ENCODE measurements around the gene PELO.
A peak's percentile ranks its signal among the peaks of the same experiment; 100 is the strongest.

The PELO gene

DNA sequence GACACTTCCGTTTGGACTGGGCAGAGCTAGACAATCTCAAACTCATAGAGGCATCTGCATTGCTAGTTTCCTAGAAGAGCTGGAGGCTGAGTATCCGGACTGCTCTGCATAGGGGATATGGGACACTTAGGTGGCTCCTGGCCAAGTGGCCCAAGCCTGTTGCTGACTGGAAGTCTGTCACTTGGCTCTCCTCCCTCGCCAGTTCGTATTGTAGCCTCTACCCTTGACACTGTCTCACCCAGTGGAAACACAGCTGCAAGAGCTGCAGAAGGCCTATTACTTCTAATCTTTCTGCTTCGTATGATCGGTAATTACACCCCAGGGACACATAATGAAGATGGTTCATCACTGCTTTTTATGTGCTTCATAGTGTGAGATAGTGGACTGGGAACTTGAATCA lies 34.7 kb downstream of the PELO start:
- H3K27me3 ChIP-seq (ENCODE audit: control insufficient read depth in 1 of 2, insufficient read depth in 2 of 2, low read length in 2 of 2) = no peaks in the 10 kb centered on the region
- no peaks in the 10 kb centered on the region for H3K36me3 ChIP-seq (ENCODE audit: control insufficient read depth in 1 of 2, insufficient read depth in 2 of 2, low read length in 2 of 2)
- no peak overlapping the region for H3K27ac ChIP-seq (ENCODE audit: low read depth, low read length)
- H3K4me3 ChIP-seq (ENCODE audit: low read depth in 1 of 2, low read length in 2 of 2) = no peak overlapping the region
- H3K9ac ChIP-seq (ENCODE audit: low read depth in 1 of 2, low read length in 2 of 2) = no peak overlapping the region
- peaks cover 0 to under 1% of the 10 kb centered on the region in 2 donors for H3K9me3 ChIP-seq (ENCODE audit: control insufficient read depth in 1 of 2, low read length in 2 of 2)
- H3K4me1 ChIP-seq (ENCODE audit: control insufficient read depth in 1 of 2, insufficient read depth in 2 of 2, low read length in 2 of 2) = no peaks in the 10 kb centered on the region

DNA sequence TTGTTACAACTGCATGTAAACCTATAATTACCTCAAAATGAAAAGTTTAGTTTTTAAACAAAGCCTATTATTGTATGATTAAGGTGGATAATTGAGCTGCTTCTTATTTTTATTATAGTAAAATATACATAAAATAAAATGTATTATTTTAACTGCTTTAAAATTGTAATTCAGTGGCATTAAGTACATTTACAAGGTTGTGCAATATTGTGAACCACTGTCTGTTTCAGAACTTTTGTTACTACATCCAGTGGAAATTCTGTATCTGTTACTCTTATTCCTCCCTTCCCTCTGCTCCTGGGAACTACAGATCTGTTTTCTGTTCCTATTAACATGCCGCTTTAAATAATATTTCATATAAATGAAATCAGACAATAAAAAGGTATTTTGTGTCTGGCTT lies 37.1 kb downstream of the PELO start:
- Histone ChIP-seq H3K4me1 (ENCODE audit: control insufficient read depth in 1 of 2, insufficient read depth in 2 of 2, low read length in 2 of 2) (no peaks in the 10 kb centered on the region), H3K4me3 (ENCODE audit: low read depth in 1 of 2, low read length in 2 of 2) (no peak overlapping the region), H3K9me3 (ENCODE audit: control insufficient read depth in 1 of 2, low read length in 2 of 2) (peaks cover 0 to 7% of the 10 kb centered on the region in 2 donors), H3K9ac (ENCODE audit: low read depth in 1 of 2, low read length in 2 of 2) (no peak overlapping the region), H3K27ac (ENCODE audit: low read depth, low read length) (no peak overlapping the region), H3K36me3 (ENCODE audit: control insufficient read depth in 1 of 2, insufficient read depth in 2 of 2, low read length in 2 of 2) (peaks cover 0 to 5% of the 10 kb centered on the region in 2 donors), H3K27me3 (ENCODE audit: control insufficient read depth in 1 of 2, insufficient read depth in 2 of 2, low read length in 2 of 2) (no peaks in the 10 kb centered on the region)

DNA sequence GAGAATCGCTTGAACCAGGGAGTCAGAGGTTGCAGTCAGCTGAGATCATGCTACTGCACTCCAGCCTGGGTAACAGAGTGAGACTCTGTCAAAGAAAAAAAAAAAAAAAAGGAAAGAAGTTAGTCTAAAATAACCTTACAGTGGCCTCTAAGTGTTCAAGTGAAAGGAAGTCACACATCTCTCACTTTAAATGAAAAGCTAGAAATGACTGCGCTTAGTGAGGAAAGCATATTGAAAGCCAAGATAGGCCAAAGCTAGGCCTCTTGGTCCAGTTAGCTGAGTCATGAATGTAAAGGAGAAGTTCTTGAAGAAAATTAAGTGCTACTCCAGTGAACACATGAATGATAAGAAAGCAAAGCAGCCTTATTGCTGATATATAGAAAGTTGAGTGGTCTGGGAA lies 38.1 kb downstream of the PELO start:
- no peaks in the 10 kb centered on the region for H3K27me3 ChIP-seq (ENCODE audit: control insufficient read depth in 1 of 2, insufficient read depth in 2 of 2, low read length in 2 of 2)
- no peak overlapping the region for H3K27ac ChIP-seq (ENCODE audit: low read depth, low read length)
- peaks cover 0 to 5% of the 10 kb centered on the region in 2 donors for H3K36me3 ChIP-seq (ENCODE audit: control insufficient read depth in 1 of 2, insufficient read depth in 2 of 2, low read length in 2 of 2)
- no peaks in the 10 kb centered on the region for H3K4me1 ChIP-seq (ENCODE audit: control insufficient read depth in 1 of 2, insufficient read depth in 2 of 2, low read length in 2 of 2)
- no peak overlapping the region for H3K4me3 ChIP-seq (ENCODE audit: low read depth in 1 of 2, low read length in 2 of 2)
- H3K9me3 ChIP-seq (ENCODE audit: control insufficient read depth in 1 of 2, low read length in 2 of 2) = peaks cover 0 to 7% of the 10 kb centered on the region in 2 donors
- H3K9ac ChIP-seq (ENCODE audit: low read depth in 1 of 2, low read length in 2 of 2) = no peak overlapping the region

DNA sequence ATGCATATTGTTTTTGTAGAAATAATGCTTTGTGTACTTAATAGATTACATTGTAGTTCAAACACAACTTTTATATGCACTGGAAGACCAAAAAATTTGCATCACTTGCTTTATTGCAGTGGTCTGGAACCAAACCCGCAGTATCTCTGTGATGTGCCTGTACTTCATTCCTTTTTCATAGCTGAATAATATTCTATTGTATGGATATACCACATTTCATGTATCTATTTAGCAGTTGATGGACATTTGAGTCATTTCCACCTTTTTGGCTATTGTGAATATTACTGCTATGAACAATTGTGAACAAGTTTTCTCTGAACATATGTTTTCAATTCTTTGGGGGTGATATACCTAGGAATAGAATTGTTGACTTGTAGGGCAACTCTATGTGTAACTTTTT lies 40.1 kb downstream of the PELO start:
- H3K27me3 ChIP-seq (ENCODE audit: control insufficient read depth in 1 of 2, insufficient read depth in 2 of 2, low read length in 2 of 2) = no peaks in the 10 kb centered on the region
- H3K9me3 ChIP-seq (ENCODE audit: control insufficient read depth in 1 of 2, low read length in 2 of 2) = peaks cover 0 to 7% of the 10 kb centered on the region in 2 donors
- H3K4me1 ChIP-seq (ENCODE audit: control insufficient read depth in 1 of 2, insufficient read depth in 2 of 2, low read length in 2 of 2) = no peaks in the 10 kb centered on the region
- H3K36me3 ChIP-seq (ENCODE audit: control insufficient read depth in 1 of 2, insufficient read depth in 2 of 2, low read length in 2 of 2) = peaks cover 0 to 5% of the 10 kb centered on the region in 2 donors
- no peak overlapping the region for H3K9ac ChIP-seq (ENCODE audit: low read depth in 1 of 2, low read length in 2 of 2)
- H3K27ac ChIP-seq (ENCODE audit: low read depth, low read length) = no peak overlapping the region
- no peak overlapping the region for H3K4me3 ChIP-seq (ENCODE audit: low read depth in 1 of 2, low read length in 2 of 2)

DNA sequence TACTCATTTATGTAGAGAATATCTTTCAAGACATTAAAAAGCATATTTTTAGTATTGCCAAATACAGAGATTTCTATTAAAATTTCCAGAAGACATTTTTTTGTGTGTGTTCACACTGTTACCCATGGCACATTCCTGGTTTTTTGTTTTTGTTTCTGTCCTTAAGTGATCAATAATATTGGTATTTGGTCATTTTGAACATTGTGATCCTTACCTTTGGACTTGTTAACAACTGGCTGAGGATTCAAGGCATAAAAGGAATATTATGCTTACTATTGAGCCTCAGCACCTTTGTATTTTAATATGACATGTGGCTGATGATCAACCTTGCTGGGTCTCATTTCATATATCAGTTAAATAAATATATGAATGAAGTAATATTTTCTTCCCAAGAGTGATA lies 41.9 kb downstream of the PELO start:
- no peak overlapping the region for H3K9ac ChIP-seq (ENCODE audit: low read depth in 1 of 2, low read length in 2 of 2)
- peaks cover 0 to 7% of the 10 kb centered on the region in 2 donors for H3K9me3 ChIP-seq (ENCODE audit: control insufficient read depth in 1 of 2, low read length in 2 of 2)
- H3K4me3 ChIP-seq (ENCODE audit: low read depth in 1 of 2, low read length in 2 of 2) = no peak overlapping the region
- peaks cover 0 to 5% of the 10 kb centered on the region in 2 donors for H3K36me3 ChIP-seq (ENCODE audit: control insufficient read depth in 1 of 2, insufficient read depth in 2 of 2, low read length in 2 of 2)
- no peak overlapping the region for H3K27ac ChIP-seq (ENCODE audit: low read depth, low read length)
- H3K27me3 ChIP-seq (ENCODE audit: control insufficient read depth in 1 of 2, insufficient read depth in 2 of 2, low read length in 2 of 2) = no peaks in the 10 kb centered on the region
- H3K4me1 ChIP-seq (ENCODE audit: control insufficient read depth in 1 of 2, insufficient read depth in 2 of 2, low read length in 2 of 2) = no peaks in the 10 kb centered on the region

DNA sequence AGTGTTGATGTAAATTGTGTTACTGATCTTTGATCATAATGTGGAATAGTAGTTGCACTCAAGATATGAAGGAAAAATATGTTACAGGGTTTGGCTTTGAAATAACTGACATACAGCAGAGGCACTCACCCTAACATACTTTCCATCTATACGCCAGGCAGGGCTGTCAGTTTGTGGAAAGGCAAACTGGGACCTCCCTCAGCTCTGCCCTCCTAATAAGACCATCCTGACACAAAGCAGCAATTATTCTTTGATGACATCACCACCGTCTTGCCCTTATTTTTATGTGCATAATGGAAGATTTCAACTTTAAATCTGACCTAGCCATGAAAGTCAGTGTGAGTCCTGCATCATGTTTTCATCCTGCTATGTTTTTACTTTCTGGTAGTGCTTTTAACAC lies 42.9 kb downstream of the PELO start:
- Histone ChIP-seq H3K36me3 (ENCODE audit: control insufficient read depth in 1 of 2, insufficient read depth in 2 of 2, low read length in 2 of 2) (peaks cover 0 to 5% of the 10 kb centered on the region in 2 donors), H3K9ac (ENCODE audit: low read depth in 1 of 2, low read length in 2 of 2) (no peak overlapping the region), H3K27ac (ENCODE audit: low read depth, low read length) (no peak overlapping the region), H3K9me3 (ENCODE audit: control insufficient read depth in 1 of 2, low read length in 2 of 2) (peaks cover 0 to 7% of the 10 kb centered on the region in 2 donors), H3K4me3 (ENCODE audit: low read depth in 1 of 2, low read length in 2 of 2) (no peak overlapping the region), H3K4me1 (ENCODE audit: control insufficient read depth in 1 of 2, insufficient read depth in 2 of 2, low read length in 2 of 2) (no peaks in the 10 kb centered on the region), H3K27me3 (ENCODE audit: control insufficient read depth in 1 of 2, insufficient read depth in 2 of 2, low read length in 2 of 2) (no peaks in the 10 kb centered on the region)

DNA sequence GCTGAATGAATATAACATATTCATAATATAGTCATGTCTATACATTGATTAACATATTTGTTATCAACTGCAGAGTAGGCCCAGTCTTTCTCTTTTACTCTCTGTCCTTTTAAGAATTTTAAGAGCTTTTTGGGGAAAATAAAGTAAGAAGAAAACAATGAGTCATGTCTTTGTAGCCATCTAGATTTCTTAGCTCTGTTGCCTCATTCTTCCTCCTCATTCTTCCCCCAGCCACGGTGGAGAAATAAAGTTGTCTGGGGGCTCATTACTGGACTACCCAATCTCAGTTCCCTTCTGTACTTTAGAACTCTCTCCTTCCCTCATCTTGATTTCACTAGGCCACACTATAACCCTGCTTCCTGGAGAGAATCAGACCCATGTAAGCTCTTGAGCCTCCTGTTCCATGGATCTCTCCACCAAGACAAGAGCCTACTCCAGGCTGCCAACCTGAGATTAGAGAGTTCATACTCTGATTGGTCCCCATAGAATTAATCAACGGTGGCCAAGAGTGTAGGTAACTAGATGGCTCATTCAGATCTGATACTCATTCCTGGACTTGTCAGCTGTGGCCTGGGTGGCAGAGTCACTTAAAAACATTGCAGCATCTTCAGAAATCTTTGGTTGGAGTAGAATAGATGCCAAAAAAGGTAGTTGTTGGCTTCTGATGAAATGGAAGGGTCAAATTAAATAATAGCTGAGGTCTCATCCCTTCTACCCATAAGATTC lies 44.2 kb downstream of the PELO start:
- Histone ChIP-seq H3K27ac (ENCODE audit: low read depth, low read length) (no peak overlapping the region), H3K4me1 (ENCODE audit: control insufficient read depth in 1 of 2, insufficient read depth in 2 of 2, low read length in 2 of 2) (no peaks in the 10 kb centered on the region), H3K4me3 (ENCODE audit: low read depth in 1 of 2, low read length in 2 of 2) (no peak overlapping the region)

DNA sequence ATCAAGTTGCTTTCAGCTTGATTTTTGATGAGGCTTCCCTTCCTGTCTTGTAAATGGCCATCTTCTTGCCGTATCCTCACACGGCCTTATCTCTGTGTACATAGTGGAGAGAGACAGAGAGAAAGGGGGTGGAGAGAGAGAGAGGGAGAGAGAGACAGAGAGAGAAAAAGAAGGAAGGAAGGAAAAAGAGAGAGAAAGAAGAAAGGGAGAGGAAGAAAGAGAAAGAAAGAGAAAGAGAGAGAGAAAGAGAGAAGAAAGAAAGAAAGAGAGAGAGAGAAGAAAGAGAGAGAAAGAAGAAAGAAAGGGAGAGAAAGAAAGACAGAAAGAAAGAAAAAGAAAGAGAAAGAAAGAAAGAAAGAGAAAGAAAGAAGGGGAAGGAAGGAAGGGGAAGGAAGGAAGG lies 46.6 kb downstream of the PELO start:
- H3K9ac ChIP-seq (ENCODE audit: low read depth in 1 of 2, low read length in 2 of 2) = no peak overlapping the region
- no peaks in the 10 kb centered on the region for H3K9me3 ChIP-seq (ENCODE audit: control insufficient read depth in 1 of 2, low read length in 2 of 2)
- no peak overlapping the region for H3K4me3 ChIP-seq (ENCODE audit: low read depth in 1 of 2, low read length in 2 of 2)
- H3K27ac ChIP-seq (ENCODE audit: low read depth, low read length) = no peak overlapping the region
- no peaks in the 10 kb centered on the region for H3K36me3 ChIP-seq (ENCODE audit: control insufficient read depth in 1 of 2, insufficient read depth in 2 of 2, low read length in 2 of 2)
- no peaks in the 10 kb centered on the region for H3K4me1 ChIP-seq (ENCODE audit: control insufficient read depth in 1 of 2, insufficient read depth in 2 of 2, low read length in 2 of 2)
- no peaks in the 10 kb centered on the region for H3K27me3 ChIP-seq (ENCODE audit: control insufficient read depth in 1 of 2, insufficient read depth in 2 of 2, low read length in 2 of 2)

More for the DNA sequence above, 44.2 kb downstream of the PELO start:
- peaks cover 0 to 7% of the 10 kb centered on the region in 2 donors for H3K9me3 ChIP-seq (ENCODE audit: control insufficient read depth in 1 of 2, low read length in 2 of 2)
- H3K9ac ChIP-seq (ENCODE audit: low read depth in 1 of 2, low read length in 2 of 2) = no peak overlapping the region
- peaks cover 0 to 5% of the 10 kb centered on the region in 2 donors for H3K36me3 ChIP-seq (ENCODE audit: control insufficient read depth in 1 of 2, insufficient read depth in 2 of 2, low read length in 2 of 2)
- no peaks in the 10 kb centered on the region for H3K27me3 ChIP-seq (ENCODE audit: control insufficient read depth in 1 of 2, insufficient read depth in 2 of 2, low read length in 2 of 2)

DNA sequence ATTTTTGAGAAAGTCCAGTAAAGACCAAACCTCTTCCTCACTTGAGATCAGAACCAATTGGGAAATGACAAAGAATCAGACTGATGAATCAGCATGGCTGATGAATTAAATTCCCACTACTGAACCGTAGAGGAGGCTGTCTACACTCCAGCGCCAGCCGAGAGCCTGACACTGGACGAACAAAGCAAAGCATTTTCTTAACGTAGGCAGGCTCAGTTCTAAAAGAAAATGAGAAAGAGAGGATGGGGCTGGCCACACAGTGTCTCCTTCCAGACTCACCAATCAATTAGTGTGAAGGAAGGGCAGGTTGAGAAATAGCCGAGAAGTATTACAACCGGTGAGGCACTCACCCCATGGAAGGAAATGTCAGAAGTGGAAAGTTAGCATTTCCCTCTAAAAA lies 49.4 kb downstream of the PELO start:
- H3K36me3 ChIP-seq (ENCODE audit: control insufficient read depth in 1 of 2, insufficient read depth in 2 of 2, low read length in 2 of 2) = no peaks in the 10 kb centered on the region
- no peak overlapping the region for H3K4me3 ChIP-seq (ENCODE audit: low read depth in 1 of 2, low read length in 2 of 2)
- H3K9me3 ChIP-seq (ENCODE audit: control insufficient read depth in 1 of 2, low read length in 2 of 2) = no peaks in the 10 kb centered on the region
- no peaks in the 10 kb centered on the region for H3K27me3 ChIP-seq (ENCODE audit: control insufficient read depth in 1 of 2, insufficient read depth in 2 of 2, low read length in 2 of 2)
- H3K4me1 ChIP-seq (ENCODE audit: control insufficient read depth in 1 of 2, insufficient read depth in 2 of 2, low read length in 2 of 2) = no peaks in the 10 kb centered on the region
- peak overlapping the region; percentile 48 for H3K27ac ChIP-seq (ENCODE audit: low read depth, low read length)
- no peak overlapping the region for H3K9ac ChIP-seq (ENCODE audit: low read depth in 1 of 2, low read length in 2 of 2)

All from duodenal mucosa (tissue), 2 donors.